Measurements from ENCODE around the gene KMT2D.

The KMT2D gene

GRCh38 chr12:49019120-49019430 lies 41.5 kb downstream of the KMT2D start:
- H3K9ac ChIP-seq (ENCODE audit: low read length) = peak overlapping the region; percentile 98

GRCh38 chr12:49018261-49019119 lies 42.1 kb downstream of the KMT2D start, which contains the start of gene PRKAG1:
TSS of gene PRKAG1 (minus strand) at chr12:49018776. CDS start at chr12:49018740, 36 bp downstream.
- no peak within 1 kb of the TSS for H2BK120ac ChIP-seq (ENCODE audit: low read depth, low read length)
- H4K8ac ChIP-seq (ENCODE audit: low read length) = peak within 1 kb of the TSS; percentile 93
- H3K9me3 ChIP-seq (ENCODE audit: control insufficient read depth, low read length) = no peaks in the 10 kb centered on the region
- H2BK15ac ChIP-seq (ENCODE audit: low read depth, poor library complexity, severe bottlenecking) = peak within 1 kb of the TSS; percentile 60
- H2AK5ac ChIP-seq (ENCODE audit: low read length, severe bottlenecking) = peak within 1 kb of the TSS; percentile 54
- peak within 1 kb of the TSS; percentile 35 to 95 for H3K4ac ChIP-seq (ENCODE audit: low read depth in 1 of 2, low read length in 2 of 2)
- peak within 1 kb of the TSS; percentile 98 for H3K9ac ChIP-seq (ENCODE audit: low read length)
- peak within 1 kb of the TSS; percentile 87 for H2AFZ ChIP-seq (ENCODE audit: low read depth, low read length)
- peak; percentile 98 for DNase-seq
- peak within 1 kb of the TSS; percentile 77 to 97 for H3K4me3 ChIP-seq (ENCODE audit: insufficient read depth in 1 of 2, low read depth in 1 of 2, low read length in 2 of 2)
- H2BK12ac ChIP-seq (ENCODE audit: low read length in 2 of 2) = peak within 1 kb of the TSS in 1 of 2 experiments; percentile 30
- peaks cover 22 to 35% of the 10 kb centered on the region in 2 experiments for H3K36me3 ChIP-seq (ENCODE audit: control insufficient read depth in 1 of 2, insufficient read depth in 2 of 2, low read depth in 1 of 2, low read length in 2 of 2)
- peak within 1 kb of the TSS in 1 of 2 experiments; percentile 87 for H3K23ac ChIP-seq (ENCODE audit: low read length in 2 of 2)
- H4K91ac ChIP-seq (ENCODE audit: low read length) = peak within 1 kb of the TSS; percentile 85
- peak within 1 kb of the TSS in 1 of 2 experiments; percentile 98 for H3K14ac ChIP-seq (ENCODE audit: low read length in 2 of 2)
- H3K4me2 ChIP-seq (ENCODE audit: low read length, poor library complexity, severe bottlenecking) = peak within 1 kb of the TSS; percentile 89
- H3K27me3 ChIP-seq (ENCODE audit: control insufficient read depth in 1 of 2, insufficient read depth in 1 of 2, low read length in 2 of 2) = no peaks in the 10 kb centered on the region
- peaks cover 5% of the 10 kb centered on the region for H3K4me1 ChIP-seq (ENCODE audit: control insufficient read depth, insufficient read depth, low read depth, low read length)
- H3K27ac ChIP-seq (ENCODE audit: low read length, poor library complexity, severe bottlenecking) = peak within 1 kb of the TSS; percentile 95
- peaks cover 31% of the 10 kb centered on the region for H3K79me1 ChIP-seq (replicated peaks; ENCODE audit: low read length, poor library complexity, severe bottlenecking)
- WGBS = 1% methylated on average over 51 of the region's 59 CpGs
- H2BK5ac ChIP-seq (ENCODE audit: low read depth, low read length, poor library complexity, severe bottlenecking) = peak within 1 kb of the TSS; percentile 78
- H3K18ac ChIP-seq (ENCODE audit: low read depth in 1 of 2, low read length in 2 of 2) = peak within 1 kb of the TSS; percentile 85 to 93

More at GRCh38 chr12:49019120-49019430, 41.5 kb downstream of the KMT2D start:
- H2AFZ ChIP-seq (ENCODE audit: low read depth, low read length) = no peak overlapping the region
- peak overlapping the region; percentile 54 for H2AK5ac ChIP-seq (ENCODE audit: low read length, severe bottlenecking)
- H4K91ac ChIP-seq (ENCODE audit: low read length) = peak overlapping the region; percentile 18
- no CpG with 5 or more reads among the region's 8 CpGs for WGBS
- H3K9me3 ChIP-seq (ENCODE audit: control insufficient read depth, low read length) = no peaks in the 10 kb centered on the region
- no peak overlapping the region for H3K14ac ChIP-seq (ENCODE audit: low read length in 2 of 2)
- H2BK15ac ChIP-seq (ENCODE audit: low read depth, poor library complexity, severe bottlenecking) = peak overlapping the region; percentile 60
- peak overlapping the region; percentile 93 for H4K8ac ChIP-seq (ENCODE audit: low read length)
- H3K18ac ChIP-seq (ENCODE audit: low read depth in 1 of 2, low read length in 2 of 2) = peak overlapping the region in 1 of 2 experiments; percentile 85
- peak overlapping the region; percentile 26 to 97 for H3K4me3 ChIP-seq (ENCODE audit: insufficient read depth in 1 of 2, low read depth in 1 of 2, low read length in 2 of 2)
- no peaks in the 10 kb centered on the region for H3K27me3 ChIP-seq (ENCODE audit: control insufficient read depth in 1 of 2, insufficient read depth in 1 of 2, low read length in 2 of 2)
- H3K27ac ChIP-seq (ENCODE audit: low read length, poor library complexity, severe bottlenecking) = peak overlapping the region; percentile 84
- H3K23ac ChIP-seq (ENCODE audit: low read length in 2 of 2) = no peak overlapping the region
- no peak for DNase-seq
- peaks cover 5% of the 10 kb centered on the region for H3K4me1 ChIP-seq (ENCODE audit: control insufficient read depth, insufficient read depth, low read depth, low read length)
- peak overlapping the region in 1 of 2 experiments; percentile 30 for H2BK12ac ChIP-seq (ENCODE audit: low read length in 2 of 2)
- peak overlapping the region; percentile 89 for H3K4me2 ChIP-seq (ENCODE audit: low read length, poor library complexity, severe bottlenecking)
- no peak overlapping the region for H2BK120ac ChIP-seq (ENCODE audit: low read depth, low read length)
- H3K4ac ChIP-seq (ENCODE audit: low read depth in 1 of 2, low read length in 2 of 2) = peak overlapping the region in 1 of 2 experiments; percentile 24
- H3K36me3 ChIP-seq (ENCODE audit: control insufficient read depth in 1 of 2, insufficient read depth in 2 of 2, low read depth in 1 of 2, low read length in 2 of 2) = peaks cover 28 to 37% of the 10 kb centered on the region in 2 experiments
- H3K79me1 ChIP-seq (replicated peaks; ENCODE audit: low read length, poor library complexity, severe bottlenecking) = peaks cover 31% of the 10 kb centered on the region
- H2BK5ac ChIP-seq (ENCODE audit: low read depth, low read length, poor library complexity, severe bottlenecking) = no peak overlapping the region

- Histone ChIP-seq H4K91ac (ENCODE audit: low read length) (peak overlapping the region; percentile 85), H4K8ac (ENCODE audit: low read length) (peak overlapping the region; percentile 90), H3K23ac (ENCODE audit: low read length in 2 of 2) (no peak overlapping the region), H3K27me3 (ENCODE audit: control insufficient read depth in 1 of 2, insufficient read depth in 1 of 2, low read length in 2 of 2) (no peaks in the 10 kb centered on the region), H3K4me2 (ENCODE audit: low read length, poor library complexity, severe bottlenecking) (peak overlapping the region; percentile 51), H2BK15ac (ENCODE audit: low read depth, poor library complexity, severe bottlenecking) (no peak overlapping the region), H3K4me3 (ENCODE audit: insufficient read depth in 1 of 2, low read depth in 1 of 2, low read length in 2 of 2) (peak overlapping the region; percentile 77 to 97), H2BK5ac (ENCODE audit: low read depth, low read length, poor library complexity, severe bottlenecking) (no peak overlapping the region), H2BK120ac (ENCODE audit: low read depth, low read length) (no peak overlapping the region), H3K18ac (ENCODE audit: low read depth in 1 of 2, low read length in 2 of 2) (peak overlapping the region; percentile 85 to 93), H3K9me3 (ENCODE audit: control insufficient read depth, low read length) (no peaks in the 10 kb centered on the region), H3K4ac (ENCODE audit: low read depth in 1 of 2, low read length in 2 of 2) (peak overlapping the region; percentile 35 to 95), H3K4me1 (ENCODE audit: control insufficient read depth, insufficient read depth, low read depth, low read length) (peaks cover 5% of the 10 kb centered on the region), H3K36me3 (ENCODE audit: control insufficient read depth in 1 of 2, insufficient read depth in 2 of 2, low read depth in 1 of 2, low read length in 2 of 2) (peaks cover 23 to 29% of the 10 kb centered on the region in 2 experiments), H2AFZ (ENCODE audit: low read depth, low read length) (peak overlapping the region; percentile 87), H3K27ac (ENCODE audit: low read length, poor library complexity, severe bottlenecking) (peak overlapping the region; percentile 95), H2AK5ac (ENCODE audit: low read length, severe bottlenecking) (peak overlapping the region; percentile 17), H3K9ac (ENCODE audit: low read length) (peak overlapping the region; percentile 98), H3K14ac (ENCODE audit: low read length in 2 of 2) (peak overlapping the region in 1 of 2 experiments; percentile 98), H2BK12ac (ENCODE audit: low read length in 2 of 2) (no peak overlapping the region), H3K79me1 (replicated peaks; ENCODE audit: low read length, poor library complexity, severe bottlenecking) (peaks cover 31% of the 10 kb centered on the region)
- 6% methylated on average over 8 of the region's 8 CpGs for WGBS
- peak; percentile 79 for DNase-seq
These were observed 42.7 kb downstream of the KMT2D start for GRCh38 chr12:49017891-49018260.

GRCh38 chr12:49015196-49015595 lies 45.4 kb downstream of the KMT2D start:
- peaks cover 20 to 32% of the 10 kb centered on the region in 2 experiments for H3K36me3 ChIP-seq (ENCODE audit: control insufficient read depth in 1 of 2, insufficient read depth in 2 of 2, low read depth in 1 of 2, low read length in 2 of 2)

More at GRCh38 chr12:49015196-49015595, 45.4 kb downstream of the KMT2D start:
- H3K14ac ChIP-seq (ENCODE audit: low read length in 2 of 2) = no peak overlapping the region
- peaks cover 5% of the 10 kb centered on the region for H3K4me1 ChIP-seq (ENCODE audit: control insufficient read depth, insufficient read depth, low read depth, low read length)
- no peak overlapping the region for H2BK5ac ChIP-seq (ENCODE audit: low read depth, low read length, poor library complexity, severe bottlenecking)
- H4K91ac ChIP-seq (ENCODE audit: low read length) = no peak overlapping the region
- DNase-seq = no peak
- 100% methylated on average over 1 of the region's 1 CpG for WGBS
- no peak overlapping the region for H3K18ac ChIP-seq (ENCODE audit: low read depth in 1 of 2, low read length in 2 of 2)
- H2BK12ac ChIP-seq (ENCODE audit: low read length in 2 of 2) = no peak overlapping the region
- H3K4me2 ChIP-seq (ENCODE audit: low read length, poor library complexity, severe bottlenecking) = no peak overlapping the region
- H3K9me3 ChIP-seq (ENCODE audit: control insufficient read depth, low read length) = no peaks in the 10 kb centered on the region
- H3K27me3 ChIP-seq (ENCODE audit: control insufficient read depth in 1 of 2, insufficient read depth in 1 of 2, low read length in 2 of 2) = no peaks in the 10 kb centered on the region
- no peak overlapping the region for H3K23ac ChIP-seq (ENCODE audit: low read length in 2 of 2)
- no peak overlapping the region for H2AK5ac ChIP-seq (ENCODE audit: low read length, severe bottlenecking)
- H3K79me1 ChIP-seq (replicated peaks; ENCODE audit: low read length, poor library complexity, severe bottlenecking) = peaks cover 27% of the 10 kb centered on the region
- H4K8ac ChIP-seq (ENCODE audit: low read length) = no peak overlapping the region
- H3K4me3 ChIP-seq (ENCODE audit: insufficient read depth in 1 of 2, low read depth in 1 of 2, low read length in 2 of 2) = no peak overlapping the region
- peak overlapping the region; percentile 34 for H3K9ac ChIP-seq (ENCODE audit: low read length)
- H2BK120ac ChIP-seq (ENCODE audit: low read depth, low read length) = no peak overlapping the region
- H2AFZ ChIP-seq (ENCODE audit: low read depth, low read length) = no peak overlapping the region
- no peak overlapping the region for H3K4ac ChIP-seq (ENCODE audit: low read depth in 1 of 2, low read length in 2 of 2)
- H2BK15ac ChIP-seq (ENCODE audit: low read depth, poor library complexity, severe bottlenecking) = no peak overlapping the region
- H3K27ac ChIP-seq (ENCODE audit: low read length, poor library complexity, severe bottlenecking) = no peak overlapping the region
